K562 (cell line): Measurements from ENCODE around the gene ZBTB16. TPM values are rescaled to one million over a fixed set of nuclear protein-coding genes. Genes with fewer than 3 reads are reported as not detected.

Experiments
- CHD4 ChIP-seq: fragments of 200-600 bp; sonication (generic); IDR thresholded peaks from 3 replicates; pipeline ENCODE4 v1.6.1; 2012; ENCODE audit warnings: low read depth, mild to moderate bottlenecking, mixed read lengths, low read length, inconsistent platforms; ENCODE audit not compliant: insufficient read depth, insufficient replicate concordance, poor library complexity, severe bottlenecking
- EP400 ChIP-seq: fragments of 450-650 bp; IDR thresholded peaks from 2 replicates; pipeline ENCODE4 v1.6.1; 2017; ENCODE audit warnings: antibody characterized with exemption, mild to moderate bottlenecking, moderate library complexity
- HOXB6 ChIP-seq: fragments of 250-450 bp; sonication (Bioruptor Pico); IDR thresholded peaks from 2 replicates; pipeline ENCODE4 v1.5.1; 2022; ENCODE audit warnings: mild to moderate bottlenecking, borderline replicate concordance
- MAZ ChIP-seq, 2 experiments: fragments of 450-650 bp in 1 of 2; sonication (generic) in 1 of 2; formaldehyde crosslinking; IDR thresholded peaks in 1 of 2; conservative IDR thresholded peaks in 1 of 2; 2 replicates each; pipeline versions ENCODE4 v1.4.0 to v1.5.0; 2020; ENCODE audit warnings: mild to moderate bottlenecking in 1 of 2, missing genetic modification reagents in 1 of 2
- MTA2 ChIP-seq: fragments of 450-650 bp; IDR thresholded peaks from 2 replicates; pipeline ENCODE4 v1.6.1; 2016; ENCODE audit warnings: low read depth
- RBM14 ChIP-seq: fragments of 200-400 bp; formaldehyde crosslinking; IDR thresholded peaks from 2 replicates; pipeline ENCODE4 v1.6.1; 2018; ENCODE audit warnings: low read depth, mild to moderate bottlenecking, low read length, moderate library complexity, borderline replicate concordance; ENCODE audit not compliant: insufficient read depth
- TSC22D4 ChIP-seq: fragments of 450-650 bp; IDR thresholded peaks from 2 replicates; pipeline ENCODE4 v1.6.1; 2016; ENCODE audit warnings: missing genetic modification characterization, missing biosample characterization, control low read depth
- ZEB2 ChIP-seq: fragments of 450-650 bp; IDR thresholded peaks from 2 replicates; pipeline ENCODE4 v1.6.1; 2016
- ZFP30 ChIP-seq: fragments of 250-450 bp; sonication (Bioruptor Pico); IDR thresholded peaks from 2 replicates; pipeline ENCODE4 v1.8.0; 2022; ENCODE audit warnings: moderate library complexity, mild to moderate bottlenecking, inconsistent platforms, borderline replicate concordance
- ZNF766 ChIP-seq: fragments of 200-800 bp; sonication (Bioruptor generic); conservative IDR thresholded peaks from 2 replicates; pipeline ENCODE4 v1.6.1; 2016; ENCODE audit warnings: missing genetic modification characterization, missing compliant biosample characterization
- polyA plus RNA-seq, 8 experiments: library from polyadenylated mRNA; depleted of rRNA in 4 of 8; stranded (reverse) in 5 of 8; unstranded in 3 of 8; fragments of >200 nt; fragmentation: Nextera tagmentation in 2 of 8; fragmentation: Illumina TruSeq in 1 of 8; extraction: Ambion mirVana in 2 of 8; extraction: Trizol in 1 of 8; gene quantifications; 2 replicates each; pipeline versions ENCODE4 v1.2.1 to v1.2.3, GENCODE V29; 2011 to 2014; ENCODE audit warnings: inconsistent platforms in 1 of 8, missing spikeins in 1 of 8
- total RNA-seq, 7 experiments: library from RNA; depleted of rRNA in 6 of 7; stranded (reverse); fragments of >200 nt in 6 of 7; fragmentation: Illumina TruSeq in 2 of 7; extraction: Trizol in 2 of 7; gene quantifications; 2 replicates each; pipeline versions ENCODE4 v1.2.1 to v1.2.3, GENCODE V29; 2011 to 2021; ENCODE audit warnings: low replicate concordance in 1 of 7
- TF ChIP-seq, protein P1 (sequence below): fragments of 250-450 bp; sonication (Bioruptor Pico); IDR thresholded peaks from 2 replicates; pipeline ENCODE4 v1.9.0; 2021; ENCODE audit warnings: mild to moderate bottlenecking, inconsistent platforms
- TF ChIP-seq, protein P2 (sequence below): fragments of 150-350 bp; conservative IDR thresholded peaks from 2 replicates; pipeline ENCODE4 v1.6.1; 2014; ENCODE audit warnings: low read length
- TF ChIP-seq, protein P3 (sequence below): sonication (generic); formaldehyde crosslinking; IDR thresholded peaks from 2 replicates; pipeline ENCODE4 v1.8.0; 2022; ENCODE audit warnings: mild to moderate bottlenecking, low read depth, missing genetic modification reagents

The ZBTB16 gene
- total and polyA plus RNA-seq, 9 of the 15 experiments (the other 6 are each of a cell fraction or from before 2014, with no cell fraction given), result 0.06 to 0.40 (median 0.24) TPM; not detected in 4

DNA sequence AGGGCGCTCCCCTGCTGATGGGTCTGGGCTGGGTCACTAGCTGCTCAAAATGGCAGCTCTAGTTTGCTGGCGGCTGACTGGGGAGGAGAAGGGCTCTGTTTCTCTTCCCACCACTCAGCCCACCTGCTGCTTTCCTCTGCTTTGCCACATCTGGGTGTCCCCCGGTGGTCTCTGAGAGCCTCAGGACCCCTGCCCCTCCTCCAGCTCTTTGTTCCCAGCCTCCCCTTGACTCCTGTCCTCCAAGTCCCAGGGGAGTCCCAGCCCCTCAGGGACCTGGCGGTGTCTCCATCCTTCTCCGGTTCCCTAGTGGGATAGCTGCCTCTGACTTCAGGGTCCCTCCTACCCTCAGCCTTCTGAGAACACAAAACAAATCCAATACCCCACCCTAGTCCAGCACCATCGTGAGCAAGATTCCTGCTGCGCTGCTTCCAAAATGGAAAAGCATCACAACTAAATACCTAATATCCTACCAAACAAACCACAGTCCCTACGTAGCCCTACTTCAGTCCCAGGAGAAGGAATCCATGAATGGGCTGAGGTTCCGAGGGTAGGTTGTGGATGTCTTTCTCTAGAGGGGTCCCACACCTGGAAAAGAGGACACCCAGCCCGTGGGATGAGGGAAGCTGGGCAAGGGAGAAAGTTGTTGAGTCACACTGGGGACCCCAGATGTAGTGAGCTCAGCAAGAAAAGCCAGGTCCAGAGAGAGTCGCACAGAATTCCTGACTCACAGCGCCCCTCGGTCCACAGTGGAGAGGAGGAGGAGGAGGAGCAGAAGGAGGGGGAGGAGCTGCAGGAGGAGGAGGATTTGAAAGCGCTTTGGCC is 191.7 kb downstream of the ZBTB16 start (continued):
- TF ChIP-seq, protein P1, sequence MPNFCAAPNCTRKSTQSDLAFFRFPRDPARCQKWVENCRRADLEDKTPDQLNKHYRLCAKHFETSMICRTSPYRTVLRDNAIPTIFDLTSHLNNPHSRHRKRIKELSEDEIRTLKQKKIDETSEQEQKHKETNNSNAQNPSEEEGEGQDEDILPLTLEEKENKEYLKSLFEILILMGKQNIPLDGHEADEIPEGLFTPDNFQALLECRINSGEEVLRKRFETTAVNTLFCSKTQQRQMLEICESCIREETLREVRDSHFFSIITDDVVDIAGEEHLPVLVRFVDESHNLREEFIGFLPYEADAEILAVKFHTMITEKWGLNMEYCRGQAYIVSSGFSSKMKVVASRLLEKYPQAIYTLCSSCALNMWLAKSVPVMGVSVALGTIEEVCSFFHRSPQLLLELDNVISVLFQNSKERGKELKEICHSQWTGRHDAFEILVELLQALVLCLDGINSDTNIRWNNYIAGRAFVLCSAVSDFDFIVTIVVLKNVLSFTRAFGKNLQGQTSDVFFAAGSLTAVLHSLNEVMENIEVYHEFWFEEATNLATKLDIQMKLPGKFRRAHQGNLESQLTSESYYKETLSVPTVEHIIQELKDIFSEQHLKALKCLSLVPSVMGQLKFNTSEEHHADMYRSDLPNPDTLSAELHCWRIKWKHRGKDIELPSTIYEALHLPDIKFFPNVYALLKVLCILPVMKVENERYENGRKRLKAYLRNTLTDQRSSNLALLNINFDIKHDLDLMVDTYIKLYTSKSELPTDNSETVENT (CRISPR knock-in tag), result no peak
- TF ChIP-seq, protein P2, sequence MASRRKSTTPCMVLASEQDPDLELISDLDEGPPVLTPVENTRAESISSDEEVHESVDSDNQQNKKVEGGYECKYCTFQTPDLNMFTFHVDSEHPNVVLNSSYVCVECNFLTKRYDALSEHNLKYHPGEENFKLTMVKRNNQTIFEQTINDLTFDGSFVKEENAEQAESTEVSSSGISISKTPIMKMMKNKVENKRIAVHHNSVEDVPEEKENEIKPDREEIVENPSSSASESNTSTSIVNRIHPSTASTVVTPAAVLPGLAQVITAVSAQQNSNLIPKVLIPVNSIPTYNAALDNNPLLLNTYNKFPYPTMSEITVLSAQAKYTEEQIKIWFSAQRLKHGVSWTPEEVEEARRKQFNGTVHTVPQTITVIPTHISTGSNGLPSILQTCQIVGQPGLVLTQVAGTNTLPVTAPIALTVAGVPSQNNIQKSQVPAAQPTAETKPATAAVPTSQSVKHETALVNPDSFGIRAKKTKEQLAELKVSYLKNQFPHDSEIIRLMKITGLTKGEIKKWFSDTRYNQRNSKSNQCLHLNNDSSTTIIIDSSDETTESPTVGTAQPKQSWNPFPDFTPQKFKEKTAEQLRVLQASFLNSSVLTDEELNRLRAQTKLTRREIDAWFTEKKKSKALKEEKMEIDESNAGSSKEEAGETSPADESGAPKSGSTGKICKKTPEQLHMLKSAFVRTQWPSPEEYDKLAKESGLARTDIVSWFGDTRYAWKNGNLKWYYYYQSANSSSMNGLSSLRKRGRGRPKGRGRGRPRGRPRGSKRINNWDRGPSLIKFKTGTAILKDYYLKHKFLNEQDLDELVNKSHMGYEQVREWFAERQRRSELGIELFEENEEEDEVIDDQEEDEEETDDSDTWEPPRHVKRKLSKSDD, result no peak
- TF ChIP-seq MTA2 (no peak), MAZ (CRISPR knock-in tag; conservative IDR thresholded peaks at IDR 0.05 in 1 of 2, IDR thresholded peaks at IDR 0.05 in 1 of 2) (no peak), ZEB2 (no peak), RBM14 (no peak), CHD4 (no peak), TSC22D4 (no peak), ZNF766 (CRISPR knock-in tag) (no peak), ZFP30 (CRISPR knock-in tag) (no peak), HOXB6 (CRISPR knock-in tag) (no peak), EP400 (no peak)
- TF ChIP-seq, protein P3, sequence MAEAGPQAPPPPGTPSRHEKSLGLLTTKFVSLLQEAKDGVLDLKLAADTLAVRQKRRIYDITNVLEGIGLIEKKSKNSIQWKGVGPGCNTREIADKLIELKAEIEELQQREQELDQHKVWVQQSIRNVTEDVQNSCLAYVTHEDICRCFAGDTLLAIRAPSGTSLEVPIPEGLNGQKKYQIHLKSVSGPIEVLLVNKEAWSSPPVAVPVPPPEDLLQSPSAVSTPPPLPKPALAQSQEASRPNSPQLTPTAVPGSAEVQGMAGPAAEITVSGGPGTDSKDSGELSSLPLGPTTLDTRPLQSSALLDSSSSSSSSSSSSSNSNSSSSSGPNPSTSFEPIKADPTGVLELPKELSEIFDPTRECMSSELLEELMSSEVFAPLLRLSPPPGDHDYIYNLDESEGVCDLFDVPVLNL, result 0 out of 2 replicates have a peak, but pooled peaks have one; percentile 36
